GM19438 (cell line): Measurements from ENCODE around the gene NCCRP1.

Experiments used
- ATAC-seq: cut with Tn5 transposase; IDR thresholded peaks from one replicate; pipeline ENCODE4 v1.9.1; 2021; ENCODE audit warnings: low read depth; ENCODE audit not compliant: unreplicated experiment

The NCCRP1 gene

DNA sequence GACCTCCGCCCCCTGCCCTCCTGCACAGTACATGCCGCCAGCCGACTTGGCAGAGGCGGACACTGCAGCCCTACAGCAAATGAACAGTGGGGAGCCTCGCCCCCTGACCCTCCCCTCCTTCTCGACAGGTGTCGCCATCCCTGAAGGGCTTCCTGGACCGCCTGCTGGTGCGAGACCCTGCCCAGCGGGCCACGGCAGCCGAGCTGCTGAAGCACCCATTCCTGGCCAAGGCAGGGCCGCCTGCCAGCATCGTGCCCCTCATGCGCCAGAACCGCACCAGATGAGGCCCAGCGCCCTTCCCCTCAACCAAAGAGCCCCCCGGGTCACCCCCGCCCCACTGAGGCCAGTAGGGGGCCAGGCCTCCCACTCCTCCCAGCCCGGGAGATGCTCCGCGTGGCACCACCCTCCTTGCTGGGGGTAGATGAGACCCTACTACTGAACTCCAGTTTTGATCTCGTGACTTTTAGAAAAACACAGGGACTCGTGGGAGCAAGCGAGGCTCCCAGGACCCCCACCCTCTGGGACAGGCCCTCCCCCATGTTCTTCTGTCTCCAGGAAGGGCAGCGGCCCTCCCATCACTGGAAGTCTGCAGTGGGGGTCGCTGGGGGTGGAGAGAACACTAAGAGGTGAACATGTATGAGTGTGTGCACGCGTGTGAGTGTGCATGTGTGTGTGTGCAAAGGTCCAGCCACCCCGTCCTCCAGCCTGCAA lies 18.3 kb upstream of the NCCRP1 start:
- ATAC-seq: no peak

DNA sequence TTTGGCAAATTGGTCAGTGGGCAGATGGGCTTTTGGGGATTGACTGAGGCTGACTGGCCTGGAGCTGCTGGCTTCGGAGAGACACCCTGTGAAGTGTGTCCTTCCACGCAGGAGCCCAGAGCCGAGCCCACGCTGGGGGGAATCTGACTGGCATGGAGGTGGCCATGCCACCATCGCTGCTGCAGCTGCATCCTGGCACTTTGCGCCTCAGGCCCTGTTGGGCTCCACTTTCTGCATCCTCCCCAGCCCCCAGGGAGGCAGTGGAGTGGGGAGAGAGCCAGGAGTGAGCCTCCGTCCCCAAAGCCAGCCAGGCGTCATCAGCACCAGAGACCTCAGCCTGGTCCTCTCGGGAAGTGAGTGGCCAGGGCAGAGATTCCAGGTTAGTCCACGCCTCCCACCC lies 17.0 kb upstream of the NCCRP1 start:
- ATAC-seq: no peak

DNA sequence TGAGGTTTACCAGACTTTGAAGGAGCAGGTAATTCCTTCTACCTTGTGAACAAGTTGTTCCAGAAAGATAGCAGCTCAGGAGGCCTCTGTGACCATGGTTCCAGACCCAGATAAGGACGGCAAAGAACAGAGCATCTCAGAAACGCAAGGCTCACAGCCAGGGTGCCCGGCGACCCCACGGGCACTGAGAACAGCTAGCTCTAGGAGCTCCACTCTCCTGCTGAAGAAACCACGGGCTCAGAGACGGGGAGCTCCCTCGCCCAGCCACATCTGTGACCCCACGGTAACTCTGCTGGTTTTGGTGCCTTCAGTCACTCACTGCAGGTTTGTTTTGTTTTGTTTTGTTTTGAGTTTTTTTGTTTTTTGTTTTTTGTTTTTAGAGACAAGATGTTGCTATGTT lies 16.0 kb upstream of the NCCRP1 start:
- no peak for ATAC-seq

DNA sequence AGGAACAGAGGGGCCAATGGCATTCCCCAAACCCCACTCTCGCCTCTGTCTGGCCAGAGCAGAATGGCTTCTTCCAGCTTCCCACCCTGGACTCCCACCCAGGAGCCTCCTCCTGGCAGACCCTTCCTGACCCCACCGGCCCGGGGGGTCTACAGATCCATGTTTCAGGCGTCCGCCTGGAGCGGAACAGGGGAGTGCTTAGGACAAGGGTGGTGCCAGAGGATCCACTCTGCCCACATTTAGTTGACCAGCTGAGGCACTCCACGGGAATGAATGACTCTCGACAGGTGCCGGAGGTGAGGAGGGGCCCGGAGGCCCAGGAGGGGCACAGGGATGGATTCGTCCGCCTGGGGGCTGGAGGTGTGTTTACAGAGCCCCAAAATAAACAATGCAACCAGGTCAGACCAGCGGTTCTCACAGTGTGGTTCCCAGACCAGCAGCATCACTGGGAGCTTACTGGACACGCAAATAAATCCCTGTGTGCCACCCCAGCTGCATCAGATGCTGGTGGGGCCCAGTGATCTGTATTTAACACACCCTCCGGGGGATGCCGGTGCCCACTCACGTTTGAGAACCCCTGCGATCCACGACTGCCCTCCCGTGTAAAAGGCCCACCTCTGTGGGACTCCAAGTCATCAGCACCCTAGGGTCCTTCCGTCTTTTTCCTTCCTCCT lies 15.1 kb upstream of the NCCRP1 start:
- ATAC-seq: no peak

DNA sequence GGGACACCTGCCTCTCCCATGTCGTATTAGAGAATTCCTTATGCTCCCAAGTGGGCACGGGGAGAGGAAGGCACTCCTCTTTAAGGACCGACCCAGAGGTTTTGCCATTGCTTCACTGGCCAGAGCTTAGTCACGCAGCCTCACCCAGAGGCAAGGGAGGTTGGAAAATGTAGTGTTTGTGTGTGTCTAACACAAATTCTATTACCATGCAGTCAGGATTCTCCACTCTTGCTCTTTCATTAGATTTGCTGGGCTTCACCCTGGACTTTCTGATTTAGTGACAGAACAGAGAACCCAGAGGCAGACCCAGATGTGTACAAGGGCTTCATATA lies 14.6 kb upstream of the NCCRP1 start:
- no peak for ATAC-seq

DNA sequence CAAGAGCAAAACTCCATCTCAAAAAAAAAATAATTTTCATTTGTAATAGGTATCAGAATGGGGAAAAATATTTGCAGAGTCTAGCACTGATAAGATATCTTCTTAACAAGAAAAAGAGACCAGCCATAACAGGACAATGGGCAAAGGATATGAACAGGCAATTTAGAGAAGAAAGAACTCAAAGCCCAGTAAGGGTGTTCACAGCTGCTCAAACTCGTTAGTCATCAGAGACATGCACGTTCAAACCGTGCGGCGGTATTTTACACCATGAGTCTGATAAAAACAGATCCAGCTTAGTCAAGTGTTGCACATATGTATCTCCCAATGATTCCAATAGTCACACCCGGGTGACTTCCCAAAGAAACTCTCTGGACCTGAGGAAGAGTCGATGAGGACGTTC lies 13.7 kb upstream of the NCCRP1 start:
- ATAC-seq: no peak

DNA sequence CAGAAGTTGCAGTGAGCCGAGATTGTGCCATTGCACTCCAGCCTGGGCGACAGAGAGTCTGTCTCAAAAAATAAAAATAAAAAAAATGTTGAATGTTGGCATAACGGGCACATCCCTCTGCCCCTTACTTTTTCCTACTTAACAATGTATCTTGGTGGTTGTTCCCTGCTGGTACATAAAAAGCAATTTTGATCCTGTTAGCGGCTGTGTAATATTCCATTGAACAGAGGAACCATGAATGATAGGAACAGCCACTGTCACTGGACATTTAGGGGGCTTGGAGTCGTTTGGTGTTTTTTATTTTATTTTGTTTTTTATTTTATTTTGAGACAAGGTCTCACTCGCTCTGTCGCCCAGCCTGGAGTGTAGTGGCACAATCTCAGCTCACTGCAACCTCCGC lies 10.4 kb upstream of the NCCRP1 start:
- no peak for ATAC-seq

DNA sequence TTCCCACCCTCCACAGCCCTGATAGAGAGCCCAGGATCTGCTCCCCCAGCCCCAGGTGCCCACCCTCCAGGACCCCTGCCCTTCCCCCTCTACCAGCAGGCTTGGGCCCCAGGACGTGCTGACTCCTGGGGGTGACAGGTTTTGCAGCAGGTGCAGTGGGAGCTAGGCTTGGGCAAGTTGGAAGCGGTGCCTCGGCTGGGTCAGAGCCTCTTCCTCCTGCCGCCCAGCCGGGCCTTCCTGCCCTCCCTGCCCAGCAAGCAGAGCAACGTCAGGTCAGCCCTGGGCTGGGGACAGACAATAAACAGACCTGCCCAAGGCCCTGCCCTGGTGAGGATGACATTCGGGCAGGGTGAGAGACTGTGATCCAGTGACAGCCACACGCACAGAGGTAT lies 9.2 kb upstream of the NCCRP1 start:
- no peak for ATAC-seq

DNA sequence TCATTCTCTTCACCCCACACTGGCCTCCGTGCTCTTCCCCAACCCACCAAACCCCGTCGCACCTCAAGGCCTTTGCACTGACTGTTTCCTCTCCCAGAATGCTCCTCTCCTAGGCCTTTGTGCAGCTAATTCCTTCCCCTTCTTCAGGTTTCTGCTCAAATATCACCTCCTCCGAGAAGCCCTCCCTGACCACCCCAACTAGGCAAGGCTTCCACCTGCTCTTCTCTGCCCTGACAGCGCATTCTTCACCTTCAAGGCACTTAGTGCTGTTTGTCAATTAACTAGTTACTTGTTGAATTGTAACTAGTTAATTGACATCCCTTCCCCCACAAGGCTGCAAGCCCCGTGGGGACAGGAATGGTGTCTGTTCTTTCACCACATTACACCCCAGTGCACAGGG lies 7.8 kb upstream of the NCCRP1 start:
- ATAC-seq: no peak

DNA sequence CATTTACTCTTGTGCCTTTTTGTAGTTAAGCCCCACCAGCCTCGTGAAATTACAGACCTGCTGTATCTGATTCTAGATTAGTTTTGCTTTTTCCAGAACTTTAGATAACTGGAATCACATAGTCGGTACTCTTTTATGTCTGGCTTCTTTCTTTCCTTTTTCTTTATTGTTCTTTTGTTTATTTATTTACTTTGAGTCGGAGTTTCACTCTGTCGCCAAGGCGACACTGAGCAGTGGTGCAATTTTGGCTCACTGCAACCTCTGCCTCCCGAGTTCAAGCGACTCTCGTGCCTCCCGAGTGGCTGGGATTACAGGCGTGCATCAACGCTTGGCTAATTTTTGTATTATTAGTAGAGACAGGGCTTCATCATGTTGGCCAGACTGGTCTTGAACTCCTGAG lies 6.0 kb upstream of the NCCRP1 start:
- no peak for ATAC-seq

DNA sequence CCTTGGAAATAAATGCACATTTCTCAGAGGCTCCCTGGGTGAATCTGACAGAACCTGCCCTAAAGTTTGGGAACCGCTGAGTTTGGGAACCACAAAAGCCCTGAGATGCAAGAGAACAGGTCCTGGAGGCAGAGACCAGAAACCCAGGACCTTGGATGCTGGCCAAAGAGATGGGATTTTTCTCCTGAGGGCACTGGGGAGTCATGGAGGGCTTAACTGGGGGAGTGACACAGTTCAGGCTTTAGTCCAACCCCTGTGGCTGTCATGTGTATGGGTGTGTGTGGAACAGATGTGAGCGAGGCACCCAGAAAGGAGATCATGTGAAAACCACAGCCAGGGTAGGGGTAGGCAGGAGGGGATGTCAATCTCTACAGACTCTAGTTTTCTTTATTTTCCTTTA lies 3.9 kb upstream of the NCCRP1 start:
- ATAC-seq: no peak

DNA sequence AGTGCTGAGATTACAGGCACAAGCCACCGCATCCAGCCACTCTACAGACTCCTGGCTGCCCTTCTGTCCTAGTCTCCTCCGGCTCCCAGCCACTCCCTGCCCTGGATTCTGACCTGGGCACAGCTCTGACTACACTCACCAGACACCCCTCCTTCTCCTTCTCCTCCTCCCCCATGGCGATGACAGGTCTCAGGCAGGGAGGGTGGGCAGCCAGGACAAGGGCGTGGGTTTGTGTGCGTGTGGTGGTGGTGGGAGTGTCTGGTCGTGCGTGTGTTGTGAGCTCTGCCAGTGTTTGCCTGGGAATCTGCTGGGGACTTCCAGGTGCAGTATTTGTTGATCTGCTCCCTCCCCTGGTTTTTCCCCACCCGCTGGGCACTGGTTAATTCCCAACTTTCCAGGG lies 3.0 kb upstream of the NCCRP1 start:
- no peak for ATAC-seq

DNA sequence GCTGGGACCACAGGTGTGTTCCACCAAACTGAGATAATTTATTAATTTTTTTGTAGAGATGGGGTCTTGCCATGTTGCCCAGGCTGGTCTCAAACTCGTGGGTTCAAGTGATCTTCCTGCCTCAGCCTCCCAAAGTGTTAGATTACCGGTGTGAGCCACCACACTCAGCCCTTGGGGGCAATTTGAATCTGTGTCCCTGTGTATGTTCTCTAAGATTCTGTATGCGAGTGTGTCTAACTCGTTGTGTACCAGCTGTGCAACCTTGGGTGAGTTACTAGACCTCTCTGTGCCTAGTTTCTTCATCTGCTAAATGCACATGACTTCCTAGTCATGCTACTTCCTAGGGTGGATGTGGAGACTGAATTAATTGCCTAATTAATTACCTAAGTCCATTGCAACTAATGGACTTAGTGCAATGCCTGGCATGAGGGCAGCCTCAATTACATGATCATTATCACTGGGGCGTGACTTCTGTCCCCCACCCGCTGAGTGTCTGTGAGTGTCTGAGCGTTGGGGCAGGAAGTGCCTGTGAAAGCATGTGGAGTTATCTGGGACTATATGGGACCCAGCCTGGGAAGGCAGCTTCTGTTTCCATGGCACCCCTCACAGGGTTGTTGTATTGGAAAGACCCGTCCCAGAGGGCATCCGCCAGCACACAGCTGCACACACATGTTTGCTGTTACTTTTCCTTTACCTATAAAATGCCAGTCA lies 1.8 kb upstream of the NCCRP1 start:
- no peak for ATAC-seq

DNA sequence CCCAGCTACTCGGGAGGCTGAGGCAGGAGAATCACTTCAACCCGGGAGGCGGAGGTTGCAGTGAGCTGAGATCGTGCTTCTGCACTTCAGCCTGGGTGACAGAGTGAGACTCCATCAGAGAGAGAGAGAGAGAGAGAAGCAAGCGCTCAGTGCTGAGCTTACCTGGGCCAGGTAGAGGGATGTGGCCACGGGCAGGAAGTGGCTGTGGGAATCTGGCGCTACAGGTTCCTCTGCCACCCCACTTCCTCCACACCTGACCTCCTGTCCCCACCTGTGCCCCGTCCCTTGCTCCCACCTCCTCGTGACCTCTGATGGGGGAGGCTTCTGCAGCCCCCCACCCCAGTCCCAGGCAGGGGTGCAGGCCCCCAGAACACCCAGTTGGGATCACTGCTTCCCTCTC lies 1.0 kb upstream of the NCCRP1 start:
- no peak for ATAC-seq

DNA sequence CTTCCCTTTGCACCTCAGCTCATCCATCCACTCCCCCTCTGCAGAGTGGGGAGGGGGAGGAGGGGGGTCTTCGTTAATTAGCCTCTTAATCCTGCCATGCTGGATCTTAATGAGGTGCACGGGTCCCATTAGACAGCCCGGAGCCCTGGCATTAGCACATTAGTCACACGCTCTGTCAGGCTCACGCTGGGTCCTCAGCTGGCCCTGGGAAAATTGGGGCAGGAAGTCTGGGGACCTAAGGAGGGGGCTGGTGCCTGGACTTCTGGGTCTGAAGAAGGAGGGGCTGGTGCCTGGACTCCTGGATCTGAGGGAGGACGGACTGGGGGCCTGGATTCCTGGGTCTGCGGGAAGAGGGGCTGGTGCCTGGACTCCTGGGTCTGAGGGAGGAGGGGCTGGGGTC lies 444 bp upstream of the NCCRP1 start:
- no peak for ATAC-seq

DNA sequence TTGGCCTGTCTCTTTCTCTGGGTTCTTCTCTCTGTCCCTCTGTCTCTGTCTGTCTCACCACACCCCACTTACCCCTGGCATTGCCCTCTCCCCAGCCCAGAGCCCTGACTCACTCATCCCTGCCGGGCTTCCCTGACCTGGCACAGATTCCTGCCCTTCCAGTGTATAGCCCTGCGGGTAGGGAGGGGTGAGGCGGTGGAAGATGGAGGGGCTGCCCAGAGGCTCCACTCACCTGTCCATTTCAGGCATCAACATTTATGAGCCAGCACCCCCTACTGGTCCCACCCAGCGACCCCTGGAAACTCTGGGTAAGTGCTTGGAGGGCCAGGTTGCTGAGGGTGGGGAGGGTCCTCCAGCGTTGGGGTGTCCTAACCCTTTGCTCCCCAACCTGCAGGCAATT lies 1.0 kb downstream of the NCCRP1 start:
- ATAC-seq: no peak

DNA sequence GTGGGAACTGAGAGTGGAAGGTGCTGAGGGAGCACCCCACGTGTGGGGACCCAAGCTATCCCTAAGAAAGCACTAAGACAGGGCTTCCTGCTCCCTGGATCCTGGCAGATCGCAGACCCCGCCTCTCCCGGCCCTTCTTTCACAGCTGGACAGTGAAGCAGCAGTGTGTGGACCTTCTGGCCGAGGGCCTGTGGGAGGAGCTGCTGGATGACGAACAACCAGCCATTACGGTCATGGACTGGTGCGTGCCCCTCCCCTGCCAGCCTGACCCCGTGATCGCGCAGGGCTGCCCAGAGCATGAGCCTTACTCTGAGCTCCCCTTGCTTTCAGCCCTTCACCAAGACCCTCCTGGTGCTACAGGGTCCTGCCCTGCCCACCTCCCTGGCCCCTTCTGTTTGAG lies 2.3 kb downstream of the NCCRP1 start:
- no peak for ATAC-seq

DNA sequence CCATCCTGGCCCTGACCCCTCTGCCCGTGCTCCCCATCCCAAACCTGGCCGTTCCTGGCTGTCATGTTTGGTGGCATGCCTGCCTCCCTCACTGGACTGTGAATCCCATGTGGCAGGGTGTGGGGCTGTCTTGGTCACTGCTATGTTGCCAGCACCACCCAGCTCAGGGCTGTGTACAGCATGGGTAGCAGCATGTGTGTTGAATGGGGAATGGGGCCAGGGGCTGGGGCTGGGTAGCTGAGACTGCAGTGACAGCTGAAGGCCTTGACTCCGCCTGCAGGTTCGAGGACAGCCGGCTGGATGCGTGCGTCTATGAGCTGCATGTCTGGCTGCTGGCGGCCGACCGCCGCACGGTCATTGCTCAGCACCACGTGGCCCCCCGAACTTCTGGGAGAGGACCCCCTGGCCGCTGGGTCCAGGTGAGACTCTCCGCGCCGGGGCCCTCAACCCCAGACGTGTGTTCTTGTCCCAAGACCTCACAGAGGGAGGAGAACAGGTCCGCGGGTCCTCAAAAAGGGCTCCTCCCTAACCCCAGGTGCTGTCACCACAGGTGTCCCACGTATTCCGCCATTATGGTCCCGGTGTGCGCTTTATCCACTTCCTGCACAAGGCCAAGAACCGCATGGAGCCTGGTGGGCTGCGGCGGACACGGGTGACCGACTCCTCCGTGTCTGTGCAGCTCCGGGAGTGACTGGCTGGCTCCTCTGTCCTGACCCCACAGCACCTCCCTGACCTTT lies 3.5 kb downstream of the NCCRP1 start:
- no peak for ATAC-seq

DNA sequence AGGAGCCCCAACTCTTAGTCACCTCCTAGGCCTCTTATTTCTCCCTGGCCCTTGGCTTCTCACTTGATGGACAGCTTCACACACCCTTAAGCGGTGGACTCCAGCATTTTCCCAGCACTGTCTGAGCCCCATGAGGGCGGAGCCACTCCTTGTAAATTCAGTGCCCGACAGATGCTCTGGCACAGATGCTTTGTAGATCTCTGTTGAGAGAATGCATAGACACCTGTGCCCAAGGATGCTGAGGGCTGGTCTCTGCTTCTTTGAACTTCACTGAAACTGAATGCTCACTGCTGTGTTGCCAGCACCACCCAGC lies 4.0 kb downstream of the NCCRP1 start:
- ATAC-seq: no peak

DNA sequence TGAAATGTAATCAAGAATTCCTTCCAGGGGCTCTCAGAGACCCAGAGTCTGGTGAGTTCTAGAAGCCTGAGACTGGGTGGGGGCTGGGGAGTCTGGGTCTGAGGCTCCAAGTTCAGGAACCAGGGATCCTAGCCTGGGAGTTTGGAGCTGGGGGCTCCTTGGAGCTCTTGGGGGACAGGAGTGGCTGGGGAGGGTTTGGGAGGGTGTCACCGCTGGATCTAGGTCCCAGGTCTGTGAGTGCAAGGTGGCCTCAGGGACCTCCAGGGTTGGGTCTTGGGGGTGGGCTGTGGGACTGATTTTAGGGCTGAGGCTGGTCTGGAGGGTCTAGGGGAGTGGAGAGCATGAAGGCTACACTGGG lies 6.2 kb downstream of the NCCRP1 start:
- ATAC-seq: no peak

DNA sequence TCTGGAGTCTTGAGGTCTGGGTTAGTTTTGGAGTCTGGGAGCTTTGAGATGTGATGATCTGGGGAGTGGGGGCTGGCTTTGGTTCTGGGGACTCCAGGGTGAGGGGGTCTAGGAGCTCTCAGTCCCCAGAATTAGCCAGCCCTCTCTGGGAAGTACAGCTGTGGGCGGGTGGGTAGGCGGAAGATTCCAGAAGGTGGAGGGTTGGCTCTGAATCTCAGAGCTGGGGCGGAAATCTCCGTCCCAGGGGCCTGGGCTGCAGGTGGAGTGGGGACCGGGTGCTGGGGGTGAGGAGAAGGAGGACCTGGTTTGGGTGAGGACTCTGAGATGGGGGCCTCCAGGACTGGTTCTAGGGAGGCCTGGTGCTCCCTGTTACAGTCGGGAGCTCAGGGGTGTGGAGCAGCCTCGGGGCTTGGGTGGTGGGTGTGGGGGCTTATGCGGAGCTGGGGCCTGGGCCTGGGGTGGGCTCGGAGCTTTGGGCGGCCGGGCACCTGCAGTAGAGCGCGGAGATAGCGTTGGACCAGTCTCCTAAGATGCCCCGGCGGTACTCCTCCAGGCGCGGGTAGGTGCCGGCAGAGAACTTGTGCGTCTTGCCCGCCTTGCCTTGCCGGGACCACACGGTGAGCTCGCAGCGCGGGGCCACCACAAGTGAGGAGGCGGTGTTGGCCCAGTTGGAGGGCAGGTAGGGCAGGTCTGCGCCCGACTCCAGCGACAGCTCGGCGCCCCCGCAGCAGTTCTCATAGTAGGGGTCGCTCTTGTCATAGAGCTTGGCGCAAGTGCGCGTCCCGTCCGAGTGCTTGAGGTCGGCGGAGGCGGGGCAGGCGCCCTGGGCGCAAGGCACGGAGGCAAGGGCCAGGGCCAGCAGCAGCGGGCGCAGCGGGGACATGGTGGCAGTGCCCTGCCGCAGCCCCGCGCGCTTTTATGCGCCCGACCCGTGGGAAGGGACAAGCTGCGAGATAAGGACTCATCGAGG lies 6.9 kb downstream of the NCCRP1 start, which contains the start of gene SYCN:
SYCN (minus strand) TSS at position 892 of the 970 bp plus-strand sequence; CDS start at position 883, 9 bp downstream.
- no peak for ATAC-seq
